Measurements from ENCODE around the gene PPCDC.

PPCDC gene

DNA sequence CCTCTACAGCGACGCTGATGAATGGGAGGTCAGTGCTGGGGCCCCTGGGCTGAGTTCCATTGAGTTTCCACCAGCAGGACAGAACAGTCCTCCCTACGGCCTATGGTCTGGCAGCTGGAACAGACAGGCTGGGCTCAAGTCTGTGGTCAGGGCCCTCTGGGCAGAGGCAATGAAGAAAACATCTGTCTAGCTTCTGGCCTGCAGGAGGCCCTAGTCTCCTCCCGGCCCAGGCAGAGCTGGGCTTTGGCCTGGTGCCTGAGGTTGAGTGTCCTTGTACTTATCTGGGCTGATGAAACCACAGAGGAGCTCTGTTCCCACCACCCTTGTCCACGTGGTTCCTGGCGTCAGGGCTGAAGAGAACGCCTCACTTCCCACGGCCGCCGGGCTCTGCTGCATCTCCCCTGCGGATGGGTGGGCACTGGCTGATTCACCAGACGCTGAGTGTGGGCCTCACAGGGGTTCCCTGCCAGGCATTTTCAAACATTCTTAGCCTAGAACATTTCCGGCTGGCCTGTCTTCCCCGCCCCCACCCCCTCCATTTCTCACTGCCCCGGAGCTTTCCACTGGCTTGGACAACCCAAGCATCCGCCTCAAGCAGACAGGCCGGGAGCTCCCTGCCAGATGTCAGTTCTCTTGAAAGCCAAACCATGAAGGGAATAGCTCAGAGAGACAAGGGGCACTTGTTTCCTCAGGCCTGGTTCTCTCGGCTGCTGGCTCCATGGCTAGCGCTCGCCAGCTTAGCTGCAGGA, 20.3 kb downstream of the PPCDC start:
- DNase-seq (peak; percentile 38), ATAC-seq (no peak)
- Mint-ChIP-seq H3K4me3 (no peak overlapping the region), H3K36me3 (ENCODE audit: low read depth) (peaks cover 14% of the 10 kb centered on the region), H3K4me1 (peaks cover 54% of the 10 kb centered on the region), H3K27me3 (no peaks in the 10 kb centered on the region), H3K27ac (peak overlapping the region; percentile 42), H3K9me3 (no peaks in the 10 kb centered on the region)

- Mint-ChIP-seq H3K4me1 (peaks cover 49% of the 10 kb centered on the region), H3K27ac (no peak overlapping the region), H3K4me3 (peak overlapping the region; percentile 14), H3K36me3 (ENCODE audit: low read depth) (peaks cover 19% of the 10 kb centered on the region), H3K27me3 (no peaks in the 10 kb centered on the region), H3K9me3 (no peaks in the 10 kb centered on the region)
- no peak for ATAC-seq
- no peak for DNase-seq
Observed at GRCh38 chr15:75044258-75044878, 21.0 kb downstream of the PPCDC start.

- ATAC-seq: no peak
- Mint-ChIP-seq H3K4me3 (no peak overlapping the region), H3K9me3 (no peaks in the 10 kb centered on the region), H3K36me3 (ENCODE audit: low read depth) (peaks cover 19% of the 10 kb centered on the region), H3K27me3 (no peaks in the 10 kb centered on the region), H3K27ac (no peak overlapping the region), H3K4me1 (peaks cover 47% of the 10 kb centered on the region)
- no peak for DNase-seq
Observed at GRCh38 chr15:75045332-75046015, 22.1 kb downstream of the PPCDC start.

GRCh38 chr15:75048394-75048793, 25.0 kb downstream of the PPCDC start:
- Mint-ChIP-seq H3K4me1 (peaks cover 34% of the 10 kb centered on the region), H3K27me3 (no peaks in the 10 kb centered on the region), H3K9me3 (no peaks in the 10 kb centered on the region), H3K4me3 (no peak overlapping the region), H3K36me3 (ENCODE audit: low read depth) (peaks cover 18% of the 10 kb centered on the region), H3K27ac (no peak overlapping the region)
- DNase-seq: no peak
- ATAC-seq: no peak

GRCh38 chr15:75049392-75049791, 26.0 kb downstream of the PPCDC start:
- Mint-ChIP-seq H3K36me3 (ENCODE audit: low read depth) (peaks cover 16% of the 10 kb centered on the region), H3K9me3 (no peaks in the 10 kb centered on the region), H3K27ac (no peak overlapping the region), H3K4me1 (peaks cover 26% of the 10 kb centered on the region), H3K27me3 (no peaks in the 10 kb centered on the region), H3K4me3 (no peak overlapping the region)
- no peak for DNase-seq
- ATAC-seq: no peak

DNA sequence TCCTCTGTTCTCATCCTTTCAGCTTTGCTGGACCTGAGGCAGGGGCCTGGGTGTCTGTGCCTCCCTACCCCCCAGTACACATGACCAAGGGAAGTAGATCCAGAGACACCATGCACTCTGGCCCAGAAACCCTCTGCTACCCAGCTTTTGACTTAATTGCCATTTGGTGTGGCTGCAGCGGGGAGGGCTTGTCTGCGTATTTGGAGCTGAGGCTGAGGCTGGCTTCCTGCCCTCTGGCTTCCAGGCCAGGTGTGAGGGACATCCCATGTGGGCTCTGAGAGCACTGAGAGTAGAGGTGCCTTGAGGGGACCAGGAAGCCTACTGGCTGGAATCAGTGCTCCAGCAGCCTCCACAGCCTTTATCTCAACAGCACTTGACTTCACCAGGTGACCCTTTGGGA, 26.9 kb downstream of the PPCDC start:
- DNase-seq (no peak), ATAC-seq (no peak)
- Mint-ChIP-seq H3K4me1 (peaks cover 20% of the 10 kb centered on the region), H3K27me3 (no peaks in the 10 kb centered on the region), H3K9me3 (no peaks in the 10 kb centered on the region), H3K36me3 (ENCODE audit: low read depth) (peaks cover 10% of the 10 kb centered on the region), H3K27ac (no peak overlapping the region), H3K4me3 (no peak overlapping the region)

DNA sequence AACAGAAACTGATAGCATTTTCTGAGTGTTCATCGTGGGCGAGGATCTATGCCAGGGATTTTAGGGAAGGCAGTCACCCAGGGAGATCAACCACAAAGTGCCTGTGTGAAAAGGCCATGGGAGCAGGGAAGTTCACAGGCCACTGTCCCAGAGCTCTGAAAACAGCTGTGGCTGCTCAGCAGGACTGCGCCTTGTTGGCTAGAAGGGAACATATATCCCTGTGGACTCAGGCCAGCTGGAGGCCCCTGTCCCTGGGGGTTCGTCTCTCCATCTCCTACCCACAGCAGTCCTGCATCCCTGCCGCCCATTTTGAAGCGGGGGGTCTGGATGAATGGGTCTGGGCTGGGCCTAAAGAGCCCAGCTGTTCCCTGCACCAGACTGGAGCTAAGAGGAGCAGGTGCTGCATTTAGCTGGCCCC, 27.8 kb downstream of the PPCDC start:
- no peak overlapping the region for H3K27ac Mint-ChIP-seq
- DNase-seq: no peak
- peaks cover 17% of the 10 kb centered on the region for H3K4me1 Mint-ChIP-seq
- H3K4me3 Mint-ChIP-seq: no peak overlapping the region
- no peaks in the 10 kb centered on the region for H3K9me3 Mint-ChIP-seq
- no peak for ATAC-seq
- H3K27me3 Mint-ChIP-seq: no peaks in the 10 kb centered on the region
- peaks cover 10% of the 10 kb centered on the region for H3K36me3 Mint-ChIP-seq (ENCODE audit: low read depth)

- Mint-ChIP-seq H3K9me3 (no peaks in the 10 kb centered on the region), H3K27me3 (no peaks in the 10 kb centered on the region), H3K4me1 (peaks cover 12% of the 10 kb centered on the region), H3K4me3 (no peak overlapping the region), H3K36me3 (ENCODE audit: low read depth) (peaks cover 8% of the 10 kb centered on the region), H3K27ac (no peak overlapping the region)
- DNase-seq: no peak
- ATAC-seq: no peak
Observed at GRCh38 chr15:75051711-75052110, 28.3 kb downstream of the PPCDC start.

DNA sequence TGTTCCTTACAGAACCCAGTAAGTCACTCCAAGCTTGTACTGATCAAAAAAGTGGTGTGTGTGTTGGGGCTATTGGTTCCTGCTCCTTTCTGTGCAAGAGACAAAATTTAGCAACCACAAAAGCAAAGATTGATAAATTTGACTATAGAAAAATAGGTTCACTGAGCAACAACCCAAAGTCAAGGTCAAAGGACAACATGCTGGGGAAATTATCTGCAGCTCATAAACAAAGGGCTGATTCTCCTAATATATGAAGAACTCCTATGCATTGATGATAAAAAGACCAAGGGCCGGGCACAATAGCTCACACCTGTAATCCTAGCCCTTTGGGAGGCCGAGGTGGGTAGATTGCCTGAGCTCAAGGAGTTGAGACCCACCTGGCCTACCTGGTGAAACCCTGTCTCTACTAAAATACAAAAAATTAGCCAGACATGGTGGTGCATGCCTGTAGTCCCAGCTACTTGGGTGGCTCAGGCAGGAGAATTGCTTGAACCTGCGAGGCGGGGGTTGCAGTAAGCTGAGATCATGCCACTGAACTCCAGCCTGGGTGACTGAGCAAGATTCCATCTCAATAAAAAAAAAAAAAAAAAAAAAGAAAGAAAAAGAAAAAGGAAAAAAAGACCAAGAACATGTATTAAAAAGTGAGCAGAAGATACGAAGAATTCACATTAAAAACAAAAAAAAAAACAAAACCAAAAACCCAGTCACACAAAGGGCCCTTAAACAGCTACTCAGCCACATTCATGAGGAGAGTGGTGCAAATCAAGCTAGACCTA, 29.8 kb downstream of the PPCDC start:
- ATAC-seq: no peak
- no peak overlapping the region for H3K27ac Mint-ChIP-seq
- H3K27me3 Mint-ChIP-seq: no peaks in the 10 kb centered on the region
- peaks cover 8% of the 10 kb centered on the region for H3K36me3 Mint-ChIP-seq (ENCODE audit: low read depth)
- peaks cover 1% of the 10 kb centered on the region for H3K4me1 Mint-ChIP-seq
- no peaks in the 10 kb centered on the region for H3K9me3 Mint-ChIP-seq
- no peak for DNase-seq
- H3K4me3 Mint-ChIP-seq: no peak overlapping the region

- no peaks in the 10 kb centered on the region for H3K27me3 Mint-ChIP-seq
- H3K4me3 Mint-ChIP-seq: no peak overlapping the region
- DNase-seq (no peak), ATAC-seq (no peak)
- peaks cover 1% of the 10 kb centered on the region for H3K4me1 Mint-ChIP-seq
- H3K9me3 Mint-ChIP-seq: no peaks in the 10 kb centered on the region
- H3K27ac Mint-ChIP-seq: no peak overlapping the region
- peaks cover 4% of the 10 kb centered on the region for H3K36me3 Mint-ChIP-seq (ENCODE audit: low read depth)
Observed at GRCh38 chr15:75053748-75054125, 30.3 kb downstream of the PPCDC start.

DNA sequence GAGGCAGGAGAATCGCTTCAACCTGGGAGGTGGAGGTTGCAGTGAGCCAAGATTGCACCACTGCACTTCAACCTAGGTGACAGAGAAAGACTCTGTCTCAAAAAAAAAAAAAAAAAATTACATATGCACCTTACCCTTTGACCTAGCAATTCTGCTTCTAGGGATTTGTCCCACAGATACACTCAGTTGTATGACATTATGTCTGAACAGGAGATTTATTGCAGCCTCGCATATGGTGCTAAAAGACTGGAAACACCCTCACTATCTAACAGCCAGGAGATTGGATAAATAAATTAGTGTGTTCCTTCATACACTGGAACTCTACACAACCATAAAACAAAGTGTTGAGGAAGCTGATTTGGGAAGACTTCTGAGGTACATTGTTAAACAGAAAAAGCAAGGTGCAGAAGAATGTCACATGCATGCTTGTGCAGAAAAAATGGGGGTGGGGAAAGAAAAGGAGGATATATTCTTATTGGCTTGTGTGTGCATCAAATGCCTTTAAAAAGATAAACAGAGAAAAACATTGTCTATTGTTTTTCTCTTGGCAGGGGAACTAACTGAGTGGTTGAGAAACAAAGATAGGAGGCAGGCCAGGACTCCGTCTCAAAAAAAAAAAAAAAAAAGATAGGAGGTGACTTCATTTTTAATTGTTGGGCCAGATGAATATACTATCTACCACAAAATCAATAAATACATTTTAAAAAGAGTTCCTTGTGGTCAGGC, 30.9 kb downstream of the PPCDC start:
- DNase-seq (no peak), ATAC-seq (no peak)
- Mint-ChIP-seq H3K36me3 (ENCODE audit: low read depth) (no peaks in the 10 kb centered on the region), H3K27ac (no peak overlapping the region), H3K4me3 (no peak overlapping the region), H3K9me3 (no peaks in the 10 kb centered on the region), H3K27me3 (no peaks in the 10 kb centered on the region), H3K4me1 (peaks cover 1% of the 10 kb centered on the region)

DNA sequence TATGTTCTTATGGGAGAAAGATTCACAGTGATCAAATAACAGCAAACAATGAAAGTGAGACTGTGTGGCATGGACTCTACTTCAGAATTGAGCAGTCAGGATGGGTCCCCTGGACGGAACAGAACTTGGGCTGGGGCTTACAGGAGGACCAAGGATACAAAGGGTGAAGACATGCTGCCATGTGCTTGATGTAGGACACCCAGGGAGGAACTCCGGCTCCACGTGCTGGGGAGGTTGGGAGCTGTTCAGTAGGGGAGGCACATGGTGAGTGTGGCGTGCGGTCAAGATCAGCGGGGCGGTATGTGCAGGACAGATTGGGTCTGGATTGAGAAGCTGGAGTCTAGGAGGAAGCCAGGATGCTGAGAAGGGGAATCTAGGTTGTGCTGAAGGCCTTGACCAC, 32.6 kb downstream of the PPCDC start:
- no peaks in the 10 kb centered on the region for H3K27me3 Mint-ChIP-seq
- H3K4me1 Mint-ChIP-seq: peaks cover 1% of the 10 kb centered on the region
- no peak for DNase-seq
- H3K9me3 Mint-ChIP-seq: no peaks in the 10 kb centered on the region
- no peak overlapping the region for H3K4me3 Mint-ChIP-seq
- ATAC-seq: no peak
- H3K27ac Mint-ChIP-seq: no peak overlapping the region
- H3K36me3 Mint-ChIP-seq (ENCODE audit: low read depth): no peaks in the 10 kb centered on the region

DNA sequence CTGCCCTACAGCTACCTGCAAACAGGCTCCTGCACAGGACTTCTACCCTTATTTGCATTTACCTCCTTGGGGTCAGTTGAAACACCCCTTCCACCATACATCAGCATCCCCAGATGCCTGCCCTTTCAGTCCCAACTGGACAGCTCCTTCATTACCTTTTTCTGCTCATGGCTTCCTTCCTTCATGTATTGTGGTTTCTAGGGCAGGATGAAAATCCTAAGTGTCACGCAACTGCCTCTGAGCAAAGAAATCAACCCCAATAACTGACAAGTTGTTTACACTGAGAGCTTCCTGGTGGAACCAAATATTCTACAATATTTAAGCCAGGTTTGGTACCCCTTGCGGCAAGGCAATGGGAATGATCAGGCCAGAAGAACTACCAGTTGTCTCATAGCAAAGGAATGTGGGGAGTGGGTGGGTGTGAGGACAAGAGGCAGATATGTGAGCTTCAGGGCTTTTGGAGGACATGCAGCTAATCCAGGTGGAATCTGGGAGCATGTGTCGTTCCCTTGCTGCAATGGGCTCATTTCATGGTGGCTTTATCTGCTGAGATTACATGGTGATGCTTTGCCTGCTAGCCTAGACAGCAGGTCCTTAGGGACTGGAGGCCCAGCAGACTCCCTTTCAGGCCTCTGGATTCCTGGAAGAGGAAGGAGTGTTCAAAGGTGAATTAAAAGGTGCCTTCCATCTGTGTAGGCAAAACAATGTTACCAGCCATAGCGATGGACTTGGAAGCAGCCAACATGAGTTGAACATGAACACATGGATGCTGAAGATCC, 34.9 kb downstream of the PPCDC start:
- Mint-ChIP-seq H3K9me3 (no peaks in the 10 kb centered on the region), H3K4me3 (no peak overlapping the region), H3K36me3 (ENCODE audit: low read depth) (no peaks in the 10 kb centered on the region), H3K4me1 (peaks cover 7% of the 10 kb centered on the region), H3K27ac (no peak overlapping the region), H3K27me3 (no peaks in the 10 kb centered on the region)
- ATAC-seq (no peak), DNase-seq (no peak)
